Measurements from ENCODE around the gene CYB561. TPM values are rescaled to one million over a fixed set of nuclear protein-coding genes. Genes with fewer than 3 reads are reported as not detected.

CYB561 gene
- total RNA-seq, 1 experiment from 2014 or later, result 67.6 TPM

DNA sequence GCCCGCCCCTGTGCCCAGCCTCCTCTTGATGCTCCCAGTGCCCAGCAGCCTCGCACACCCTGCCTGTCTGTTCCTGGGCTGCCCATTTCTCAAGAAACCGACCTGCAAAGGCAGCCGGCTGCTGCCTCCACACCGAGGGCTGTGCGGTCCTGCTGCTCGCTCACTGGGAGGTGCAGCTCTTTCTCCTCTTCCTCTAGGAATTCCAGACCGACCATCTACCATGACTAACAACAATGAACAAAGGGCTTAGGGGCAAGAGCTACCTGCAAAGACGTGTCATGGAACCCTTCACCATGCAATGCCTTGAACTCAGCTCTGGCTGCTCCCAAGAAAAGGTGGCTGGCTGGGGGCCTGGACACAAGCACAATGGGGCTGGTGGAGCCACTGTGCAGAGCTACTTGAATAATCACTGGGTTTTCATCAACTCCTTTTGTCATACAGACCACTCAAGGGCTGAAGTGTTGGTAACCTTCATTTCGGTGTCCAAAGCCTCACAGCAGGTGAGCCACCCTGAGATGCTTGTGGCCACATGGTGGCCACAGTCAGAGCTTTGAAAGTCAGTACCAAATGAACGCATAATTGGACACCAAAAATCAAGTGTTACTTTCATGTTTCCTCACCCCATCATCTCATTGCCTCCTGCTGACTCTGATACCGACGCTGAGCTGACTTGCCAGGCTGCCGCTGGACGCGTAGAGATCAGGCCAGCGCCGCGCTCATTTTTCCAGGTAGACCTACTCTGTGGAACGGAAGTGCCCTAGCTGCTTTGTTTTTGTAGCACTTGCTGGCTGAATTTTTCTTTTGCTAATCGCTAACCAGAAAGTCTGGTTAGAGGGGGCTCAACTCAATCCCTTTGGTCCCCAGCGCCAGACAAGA is 19.8 kb downstream of the CYB561 start:
- Histone ChIP-seq H3K9ac (ENCODE audit: low read length) (no peak overlapping the region), H3K4me3 (replicated peaks in 1 of 2; ENCODE audit: low read depth in 1 of 2, low read length in 2 of 2) (no peak overlapping the region), H3K27me3 (ENCODE audit: insufficient read depth, low read length) (no peaks in the 10 kb centered on the region), H3K4me2 (ENCODE audit: low read length) (no peak overlapping the region), H3K9me2 (ENCODE audit: insufficient read depth) (no peaks in the 10 kb centered on the region), H3K9me3 (ENCODE audit: control insufficient read depth in 1 of 2, insufficient read depth in 1 of 2, low read depth in 1 of 2, low read length in 2 of 2) (no peaks in the 10 kb centered on the region), H3K79me2 (ENCODE audit: insufficient read depth, low read length) (no peaks in the 10 kb centered on the region), H3K36me3 (ENCODE audit: control insufficient read depth in 1 of 2, insufficient read depth in 2 of 2, low read length in 2 of 2) (no peaks in the 10 kb centered on the region), H2AFZ (ENCODE audit: low read depth, low read length, poor library complexity, severe bottlenecking) (no peak overlapping the region), H4K20me1 (ENCODE audit: insufficient read depth) (no peaks in the 10 kb centered on the region), H3K27ac (ENCODE audit: low read depth, low read length) (no peak overlapping the region), H3K4me1 (ENCODE audit: control insufficient read depth in 1 of 2, insufficient read depth in 2 of 2, low read length in 2 of 2) (no peaks in the 10 kb centered on the region)
- ChIA-PET CTCF (interaction anchor here (0.6 to 4.4 kb wide), 55 partner anchors 9 to 754 kb away, joined by 3 to 92 read pairs (median 4); partner anchors contain the start of genes ACE, DCAF7, KCNH6 and MAP3K3), RAD21 (ENCODE audit: low non-redundant PET in 1 of 2, low total read pairs in 2 of 2, uncharacterized antibody in 2 of 2, unreplicated experiment in 2 of 2) (interaction anchor here (0.6 to 2.3 kb wide), 9 partner anchors 9 to 253 kb away, joined by 3 to 21 read pairs (median 6); partner anchors contain the start of gene ACE (in 2 of the 2)), POLR2A (interaction anchor here (0.7 to 1.6 kb wide), 2 partner anchors 52 to 196 kb away, joined by 3 to 6 read pairs; no protein-coding TSS in a partner anchor)
- BruUV-seq (replicated peaks), result no TSS peak
- TF ChIP-seq ELF1 (IDR thresholded peaks at IDR 0.05; ENCODE audit: borderline replicate concordance, low read depth), result no peak
- 0 out of 6 replicates have a peak, but pooled peaks of 2 of the 3 experiments have one; percentile 8 to 13 for TF ChIP-seq CTCF (IDR thresholded peaks at IDR 0.05 in 2 of 3, conservative IDR thresholded peaks at IDR 0.05 in 1 of 3; ENCODE audit: borderline replicate concordance in 1 of 3, insufficient read depth in 1 of 3, low read depth in 2 of 3, low read length in 2 of 3)
- TF ChIP-seq, protein P1, sequence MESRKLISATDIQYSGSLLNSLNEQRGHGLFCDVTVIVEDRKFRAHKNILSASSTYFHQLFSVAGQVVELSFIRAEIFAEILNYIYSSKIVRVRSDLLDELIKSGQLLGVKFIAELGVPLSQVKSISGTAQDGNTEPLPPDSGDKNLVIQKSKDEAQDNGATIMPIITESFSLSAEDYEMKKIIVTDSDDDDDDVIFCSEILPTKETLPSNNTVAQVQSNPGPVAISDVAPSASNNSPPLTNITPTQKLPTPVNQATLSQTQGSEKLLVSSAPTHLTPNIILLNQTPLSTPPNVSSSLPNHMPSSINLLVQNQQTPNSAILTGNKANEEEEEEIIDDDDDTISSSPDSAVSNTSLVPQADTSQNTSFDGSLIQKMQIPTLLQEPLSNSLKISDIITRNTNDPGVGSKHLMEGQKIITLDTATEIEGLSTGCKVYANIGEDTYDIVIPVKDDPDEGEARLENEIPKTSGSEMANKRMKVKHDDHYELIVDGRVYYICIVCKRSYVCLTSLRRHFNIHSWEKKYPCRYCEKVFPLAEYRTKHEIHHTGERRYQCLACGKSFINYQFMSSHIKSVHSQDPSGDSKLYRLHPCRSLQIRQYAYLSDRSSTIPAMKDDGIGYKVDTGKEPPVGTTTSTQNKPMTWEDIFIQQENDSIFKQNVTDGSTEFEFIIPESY (IDR thresholded peaks at IDR 0.05; ENCODE audit: extremely low read depth, insufficient replicate concordance, low read length), result no peak
- 0 out of 2 replicates have a peak, but pooled peaks have one; percentile 18 for TF ChIP-seq RAD21 (IDR thresholded peaks at IDR 0.05; ENCODE audit: low read depth)
- no peak for ATAC-seq
- DNase-seq (ENCODE audit: low read depth, low spot score), result no peak
- intact Hi-C loops (cut with micrococcal nuclease), result loop anchor here (5.0 kb wide), 1 partner anchor 271 kb away; no protein-coding TSS in a partner anchor

All from HCT116 (cell line).